Urinary bladder (tissue), 4 donors: Measurements from ENCODE around the gene GREB1. TPM values are rescaled to one million over a fixed set of nuclear protein-coding genes. Genes with fewer than 3 reads are reported as not detected.

Experiments
- DNase-seq: peaks from one replicate; pipeline ENCODE4 v3.0.0-alpha.2; 2015; ENCODE audit errors: extremely low spot score
- H3K27ac ChIP-seq: one replicate; pipeline ENCODE4 v1.5.1; 2013; ENCODE audit warnings: low read depth, mild to moderate bottlenecking, moderate library complexity
- H3K36me3 ChIP-seq: one replicate; pipeline ENCODE4 v1.6.1; 2013; ENCODE audit warnings: mild to moderate bottlenecking, moderate library complexity; ENCODE audit not compliant: insufficient read depth
- H3K4me1 ChIP-seq: one replicate; pipeline ENCODE4 v1.6.1; 2013; ENCODE audit warnings: mild to moderate bottlenecking, moderate library complexity; ENCODE audit not compliant: insufficient read depth
- H3K4me3 ChIP-seq: one replicate; pipeline ENCODE4 v1.5.1; 2013; ENCODE audit warnings: low read depth, low read length
- WGBS: extraction: QIAGEN DNeasy Blood & Tissue Kit; methylation state at CpG from one replicate; pipeline ENCODE4 v1.1.7; 2013; 5-methylcytosine and 5-hydroxymethylcytosine counted together
- polyA plus RNA-seq: library from polyadenylated mRNA; stranded (reverse); fragments of 200-250 nt; gene quantifications from one replicate; pipeline ENCODE4 v1.2.3, GENCODE V29; 2013
- total RNA-seq: library from RNA; depleted of rRNA; stranded (reverse); fragments of >200 nt; gene quantifications from one replicate; pipeline ENCODE4 v1.2.3, GENCODE V29; 2014
- donor health status: healthy with polysubstance abuse.
- donor health status: healthy.

GREB1 gene
- total and polyA plus RNA-seq, 2 donors: 0.86 to 9.1 TPM

DNA sequence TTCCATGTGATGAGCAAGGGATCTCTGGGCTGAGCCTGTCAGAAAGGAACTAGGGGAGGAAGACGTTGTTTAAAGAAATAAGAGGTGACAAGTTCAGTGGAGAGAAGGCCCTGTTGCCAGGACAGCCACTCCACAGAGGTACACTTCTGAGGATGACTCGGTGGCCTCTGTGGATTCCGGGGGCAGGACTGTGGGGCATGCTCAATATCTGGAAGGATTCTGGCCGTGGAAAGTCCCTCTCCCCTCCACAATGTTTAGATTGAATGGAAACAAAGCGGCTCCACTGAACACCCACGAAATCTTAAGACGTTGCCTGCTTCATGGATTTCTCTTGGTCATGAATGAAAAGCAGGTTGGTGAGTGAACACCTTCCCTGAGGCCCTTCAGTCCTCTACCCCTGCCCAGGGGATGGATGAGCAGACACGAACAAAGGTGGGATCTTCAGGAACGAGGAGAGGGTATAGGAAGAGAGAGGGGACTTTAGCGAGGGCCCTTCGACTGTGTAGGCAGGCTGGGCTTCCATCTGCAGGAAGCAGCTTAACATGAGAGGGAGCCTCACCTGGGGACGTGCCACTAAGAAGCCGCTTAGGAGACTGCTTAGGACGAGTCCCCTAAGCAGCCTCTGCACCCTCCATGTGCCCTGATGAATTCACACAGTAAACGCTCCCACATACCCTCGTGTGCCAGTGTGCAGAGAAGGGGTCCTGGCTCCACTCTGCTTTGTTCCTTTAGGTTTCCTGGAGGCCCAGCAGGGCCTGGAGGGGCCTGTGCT, 134.2 kb downstream of the GREB1 start:
- H3K27ac ChIP-seq: no peak overlapping the region
- H3K4me3 ChIP-seq: no peak overlapping the region
- WGBS: 78% methylated on average over 16 of the region's 16 CpGs
- H3K4me1 ChIP-seq: no peaks in the 10 kb centered on the region
- H3K36me3 ChIP-seq: no peaks in the 10 kb centered on the region
- no peak for DNase-seq

DNA sequence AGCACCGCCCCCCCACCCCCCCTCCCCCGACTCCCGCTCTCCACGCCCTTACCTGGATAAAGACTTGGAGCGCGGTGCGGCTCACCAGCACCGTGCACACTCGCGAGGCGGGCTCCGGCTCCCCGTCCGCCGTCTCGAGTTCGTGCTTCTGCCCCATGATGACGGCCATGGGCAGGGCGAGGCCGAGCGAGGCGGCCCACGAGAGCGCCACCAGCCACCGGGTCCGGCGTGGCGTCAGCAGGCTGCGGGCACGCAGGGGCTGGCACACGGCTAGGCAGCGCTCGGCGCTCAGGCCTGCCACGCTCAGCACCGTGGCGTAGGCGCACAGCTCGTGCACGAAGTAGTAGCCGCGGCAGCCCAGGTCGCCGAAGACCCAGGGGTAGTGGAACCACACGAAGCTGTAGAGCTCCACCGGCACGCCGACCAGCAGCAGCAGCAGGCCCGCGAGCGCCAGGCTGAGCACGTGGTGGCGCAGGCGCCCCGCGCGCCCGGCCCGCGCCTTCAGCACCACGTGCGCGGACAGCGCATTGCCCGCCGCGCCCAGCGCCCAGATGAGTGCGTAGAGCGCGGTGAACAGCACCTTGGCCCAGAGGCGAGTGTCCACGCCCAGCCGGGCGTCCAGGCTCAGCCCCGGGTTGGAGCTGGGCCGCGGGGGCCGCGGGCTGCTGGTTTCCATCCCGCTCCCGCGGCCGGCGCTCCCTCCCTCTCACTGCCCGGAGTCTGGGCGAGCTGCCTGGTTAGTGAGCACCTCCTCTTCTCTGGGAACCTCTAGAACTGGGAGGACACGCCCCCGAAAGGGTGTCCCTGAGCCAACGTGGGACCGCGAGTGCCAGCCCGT, 135.8 kb downstream of the GREB1 start, which contains the start of gene NTSR2:
NTSR2 (minus strand) TSS at position 742 of the 838 bp plus-strand sequence; CDS start at position 676, 66 bp downstream.
- DNase-seq: no peak
- Histone ChIP-seq H3K36me3 (no peaks in the 10 kb centered on the region), H3K4me1 (no peaks in the 10 kb centered on the region), H3K27ac (no peak within 1 kb of the TSS), H3K4me3 (no peak within 1 kb of the TSS)
- WGBS: 20% methylated on average over 93 of the region's 93 CpGs

DNA sequence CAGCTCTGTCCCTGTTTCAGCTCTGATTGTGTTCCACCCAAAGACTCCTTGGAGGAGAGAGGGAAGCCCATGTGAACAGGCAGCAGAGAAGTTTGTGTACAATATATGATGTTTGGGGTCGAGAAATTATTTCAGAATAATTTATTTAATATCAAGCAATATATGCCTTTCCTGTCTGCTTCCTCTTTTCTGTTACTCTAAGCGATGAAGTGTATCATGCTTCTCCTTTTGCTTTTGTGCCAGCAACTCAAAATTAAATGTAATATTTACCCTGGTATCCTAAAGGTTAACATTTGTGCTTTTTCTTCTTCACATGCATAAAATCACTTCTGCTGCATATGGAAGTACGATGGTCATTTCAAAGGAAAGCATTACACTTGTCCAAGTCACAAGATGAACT, 138.6 kb downstream of the GREB1 start:
- Histone ChIP-seq H3K27ac (no peak overlapping the region), H3K4me3 (no peak overlapping the region), H3K4me1 (no peaks in the 10 kb centered on the region), H3K36me3 (no peaks in the 10 kb centered on the region)
- no peak for DNase-seq
- WGBS: 73% methylated on average over 3 of the region's 3 CpGs

DNA sequence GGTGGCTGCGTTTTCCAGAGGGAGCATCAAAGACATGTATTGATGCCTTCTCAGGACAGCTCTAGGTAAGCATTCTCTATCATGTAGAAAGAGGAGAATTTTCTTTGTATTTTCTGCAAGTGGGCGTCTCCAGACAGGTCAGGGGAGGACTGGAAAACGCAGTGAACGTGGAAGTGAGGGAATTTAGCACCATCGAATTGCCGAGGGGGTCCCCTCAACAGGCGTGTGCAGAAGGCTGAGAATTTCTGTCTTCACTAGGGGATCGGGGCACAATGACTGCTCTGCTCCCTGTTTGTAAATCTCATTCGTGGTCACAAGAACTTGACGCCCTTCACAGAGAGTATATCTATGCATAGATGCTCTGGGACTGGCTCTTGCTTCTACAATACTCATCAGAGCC, 141.1 kb downstream of the GREB1 start:
- H3K4me1 ChIP-seq: no peaks in the 10 kb centered on the region
- 71% methylated on average over 10 of the region's 10 CpGs for WGBS
- H3K36me3 ChIP-seq: no peaks in the 10 kb centered on the region

DNA sequence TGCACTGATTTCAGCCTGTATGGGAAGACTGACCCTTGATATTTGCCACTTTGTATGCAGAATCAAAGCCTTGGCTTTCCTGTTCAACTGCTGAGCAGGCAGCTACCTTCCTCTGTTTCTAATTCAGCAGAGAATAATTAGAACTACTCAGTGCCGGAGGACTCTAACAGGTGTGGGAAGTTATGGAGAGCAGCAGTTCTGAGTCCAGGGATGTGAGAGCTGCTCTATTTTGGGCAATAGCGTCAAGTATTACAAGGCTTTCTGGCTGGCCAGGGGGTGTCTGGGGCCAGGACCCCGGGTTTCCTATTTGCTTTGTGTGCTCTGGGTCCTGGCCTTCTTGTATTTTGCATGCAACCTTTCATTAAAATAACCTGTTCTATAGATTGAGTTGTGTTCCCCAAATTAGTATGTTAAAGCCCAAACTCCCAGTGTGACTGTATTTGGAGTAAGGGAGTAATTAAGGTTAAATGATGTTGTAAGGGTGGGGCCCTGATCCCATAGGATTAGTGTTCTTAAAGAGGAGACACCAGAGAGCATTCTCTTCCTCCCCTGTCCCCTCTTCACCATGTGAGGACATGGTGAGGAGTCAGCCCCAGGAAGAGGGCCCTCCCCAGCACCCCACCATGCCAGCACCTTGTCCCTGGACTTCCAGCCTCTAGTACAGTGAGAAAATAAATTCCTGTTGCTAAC, 141.7 kb downstream of the GREB1 start:
- Histone ChIP-seq H3K27ac (no peak overlapping the region), H3K4me3 (no peak overlapping the region), H3K36me3 (no peaks in the 10 kb centered on the region), H3K4me1 (no peaks in the 10 kb centered on the region)
- DNase-seq: no peak
- WGBS: 86% methylated on average over 3 of the region's 3 CpGs

More for the DNA sequence above, 141.1 kb downstream of the GREB1 start:
- DNase-seq: no peak
- Histone ChIP-seq H3K4me3 (no peak overlapping the region), H3K27ac (no peak overlapping the region)

DNA sequence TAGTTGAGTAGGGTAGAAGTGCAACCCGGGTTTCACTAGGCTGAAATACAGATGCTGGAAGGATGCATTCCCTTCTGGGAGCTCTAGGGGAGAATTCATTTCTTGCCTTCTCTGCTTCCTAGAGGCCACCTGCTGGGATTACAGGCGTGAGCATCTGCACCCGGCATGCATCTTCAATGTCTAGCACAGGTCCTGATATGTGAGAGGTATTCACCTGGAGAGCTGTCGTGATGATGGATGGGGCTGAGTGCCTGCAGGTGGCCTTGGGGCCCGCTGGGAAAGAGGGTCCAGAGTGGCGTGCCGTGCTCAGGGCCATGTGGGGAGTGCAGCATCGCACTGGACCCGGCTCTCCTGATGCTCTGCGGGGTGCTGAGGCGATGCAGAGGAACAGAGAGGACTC, 142.8 kb downstream of the GREB1 start:
- H3K27ac ChIP-seq: no peak overlapping the region
- H3K4me1 ChIP-seq: no peaks in the 10 kb centered on the region
- WGBS: 60% methylated on average over 11 of the region's 11 CpGs
- no peaks in the 10 kb centered on the region for H3K36me3 ChIP-seq
- no peak for DNase-seq
- H3K4me3 ChIP-seq: no peak overlapping the region

DNA sequence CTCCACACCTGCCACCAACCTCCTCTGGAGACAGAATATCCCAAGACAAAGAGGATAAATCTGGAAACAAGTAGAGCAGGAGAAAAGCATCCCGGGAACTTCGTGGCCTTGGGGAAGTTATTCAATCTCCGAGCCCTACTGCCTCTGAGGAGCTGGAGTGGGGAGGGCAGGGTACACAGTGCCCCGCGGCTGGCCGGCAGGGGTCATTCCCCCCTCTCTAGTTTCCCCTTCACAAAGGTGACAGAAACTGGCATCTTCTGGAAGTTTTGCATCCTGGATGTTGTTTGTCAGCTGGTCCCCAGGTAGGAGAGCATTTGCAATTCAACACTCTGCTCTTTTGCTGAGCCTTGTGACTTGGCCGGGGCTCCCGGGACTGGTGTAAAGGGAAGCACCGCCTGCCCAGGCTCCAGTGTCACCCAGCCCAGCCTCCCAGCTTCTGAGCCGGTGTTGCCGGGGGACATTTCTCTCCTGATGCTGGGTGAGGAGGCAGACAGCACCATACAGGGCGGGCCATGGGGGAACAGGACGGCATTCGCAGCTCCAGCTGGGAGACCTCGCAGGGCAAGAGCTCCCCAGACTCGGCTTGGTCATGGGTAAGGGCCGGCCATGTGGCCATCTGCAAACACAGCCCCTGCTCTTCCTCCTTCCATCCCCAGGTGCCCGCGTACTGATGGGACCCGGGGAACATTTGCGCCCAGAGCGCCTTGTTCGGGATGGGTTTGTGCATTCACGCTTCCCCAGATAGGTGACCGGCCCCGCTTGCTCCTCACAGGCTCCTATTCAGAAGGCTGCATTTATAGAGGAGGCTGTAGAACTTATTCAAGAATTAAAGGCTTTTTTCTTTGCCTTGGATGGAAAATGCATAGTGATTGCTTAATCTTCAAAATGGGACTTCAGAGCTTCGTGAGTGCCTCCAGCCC, 143.6 kb downstream of the GREB1 start:
- DNase-seq: no peak
- H3K27ac ChIP-seq: no peak overlapping the region
- no peaks in the 10 kb centered on the region for H3K36me3 ChIP-seq
- WGBS: 51% methylated on average over 27 of the region's 27 CpGs
- no peaks in the 10 kb centered on the region for H3K4me1 ChIP-seq
- no peak overlapping the region for H3K4me3 ChIP-seq

DNA sequence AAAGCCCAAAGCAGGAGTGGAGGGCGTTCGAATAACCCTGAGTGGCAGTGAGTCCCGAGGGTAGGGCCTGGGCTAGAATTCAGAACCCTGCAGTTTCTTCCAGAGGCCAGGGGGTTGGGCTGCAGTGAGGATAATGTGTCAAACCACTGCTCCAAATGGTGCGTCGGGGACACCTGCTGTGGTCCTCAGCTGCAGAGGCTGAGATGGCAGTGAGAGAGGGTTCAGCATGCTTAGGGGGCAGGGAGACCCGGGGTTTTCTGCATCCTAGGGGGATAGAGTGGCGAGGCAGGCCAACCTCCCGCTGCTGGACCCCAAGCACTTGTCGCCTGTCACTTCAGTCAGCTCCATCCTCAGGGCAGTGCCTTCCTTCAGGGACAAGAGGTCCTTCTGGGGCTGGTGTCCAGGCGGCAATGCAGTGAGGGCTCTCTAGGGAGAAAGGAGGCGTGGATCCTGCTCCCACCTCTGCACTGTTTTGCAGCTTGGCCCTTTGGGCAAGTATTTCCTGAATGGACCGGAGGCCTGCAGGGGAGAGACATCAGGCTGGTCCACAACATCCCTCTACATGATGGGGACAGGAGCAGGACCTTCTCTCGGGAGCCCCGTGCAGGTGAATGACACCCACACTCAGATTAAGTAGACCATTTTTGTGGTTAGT, 144.6 kb downstream of the GREB1 start:
- no peak for DNase-seq
- H3K36me3 ChIP-seq: no peaks in the 10 kb centered on the region
- 89% methylated on average over 14 of the region's 14 CpGs for WGBS
- H3K4me3 ChIP-seq: no peak overlapping the region
- H3K4me1 ChIP-seq: no peaks in the 10 kb centered on the region
- no peak overlapping the region for H3K27ac ChIP-seq

DNA sequence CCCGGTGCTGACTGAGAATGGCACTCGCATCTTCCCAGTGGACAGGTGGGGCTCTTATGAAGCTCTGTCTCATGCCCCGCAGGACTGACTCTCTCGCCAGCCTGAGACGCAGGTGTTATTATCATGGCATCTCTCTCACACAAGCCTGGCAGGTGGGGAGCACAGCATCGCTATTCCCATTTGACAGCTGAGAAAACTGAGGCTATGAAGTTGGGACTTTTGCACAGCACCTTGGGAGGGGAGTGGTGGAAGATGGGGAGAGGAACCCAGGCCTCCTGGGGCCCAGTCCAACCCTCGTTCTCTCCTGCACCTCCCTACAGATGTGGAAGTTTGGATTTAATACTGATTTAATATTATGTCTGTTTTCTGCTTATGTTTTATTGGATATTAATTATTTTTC, 145.2 kb downstream of the GREB1 start:
- WGBS: 81% methylated on average over 7 of the region's 7 CpGs
- no peak for DNase-seq

DNA sequence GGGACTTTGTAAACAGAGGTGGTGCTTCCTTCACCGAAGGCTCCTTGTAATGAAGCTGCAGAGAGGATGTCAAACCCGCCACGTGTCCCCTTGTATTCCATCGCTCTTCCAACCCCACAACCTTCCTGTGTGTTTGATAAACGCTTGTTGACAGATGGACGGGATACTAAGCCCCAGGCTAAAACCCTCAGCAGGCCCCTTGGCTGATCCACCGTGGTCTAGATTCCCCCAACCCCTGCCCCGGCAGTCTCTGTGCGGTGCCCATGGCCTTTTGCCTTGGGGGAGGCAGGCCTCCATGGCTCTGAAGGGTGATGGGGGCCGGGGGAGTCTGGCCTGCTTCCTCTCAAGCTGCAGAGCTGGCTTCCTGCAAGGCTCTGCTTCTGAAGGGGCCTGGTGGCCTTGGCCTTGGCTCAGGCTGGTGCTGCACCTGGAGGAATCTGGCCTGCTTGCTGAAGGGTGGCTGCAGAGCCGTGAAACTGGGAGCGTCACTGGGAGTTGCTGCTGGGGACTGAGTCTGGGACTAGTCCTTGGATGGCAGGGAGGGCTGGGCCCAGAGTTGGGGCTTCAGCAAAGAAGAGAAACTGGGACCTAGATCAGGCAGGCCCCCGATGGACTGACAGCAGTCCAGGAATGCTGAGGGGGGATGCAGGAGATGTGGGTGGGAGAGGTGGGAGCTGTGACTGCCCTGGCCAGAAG, 145.8 kb downstream of the GREB1 start:
- 79% methylated on average over 13 of the region's 13 CpGs for WGBS
- DNase-seq: no peak
- H3K4me1 ChIP-seq: no peaks in the 10 kb centered on the region
- H3K36me3 ChIP-seq: no peaks in the 10 kb centered on the region
- H3K27ac ChIP-seq: no peak overlapping the region
- no peak overlapping the region for H3K4me3 ChIP-seq

More for the DNA sequence above, 145.2 kb downstream of the GREB1 start:
- no peak overlapping the region for H3K4me3 ChIP-seq
- H3K4me1 ChIP-seq: no peaks in the 10 kb centered on the region
- H3K27ac ChIP-seq: no peak overlapping the region
- no peaks in the 10 kb centered on the region for H3K36me3 ChIP-seq

DNA sequence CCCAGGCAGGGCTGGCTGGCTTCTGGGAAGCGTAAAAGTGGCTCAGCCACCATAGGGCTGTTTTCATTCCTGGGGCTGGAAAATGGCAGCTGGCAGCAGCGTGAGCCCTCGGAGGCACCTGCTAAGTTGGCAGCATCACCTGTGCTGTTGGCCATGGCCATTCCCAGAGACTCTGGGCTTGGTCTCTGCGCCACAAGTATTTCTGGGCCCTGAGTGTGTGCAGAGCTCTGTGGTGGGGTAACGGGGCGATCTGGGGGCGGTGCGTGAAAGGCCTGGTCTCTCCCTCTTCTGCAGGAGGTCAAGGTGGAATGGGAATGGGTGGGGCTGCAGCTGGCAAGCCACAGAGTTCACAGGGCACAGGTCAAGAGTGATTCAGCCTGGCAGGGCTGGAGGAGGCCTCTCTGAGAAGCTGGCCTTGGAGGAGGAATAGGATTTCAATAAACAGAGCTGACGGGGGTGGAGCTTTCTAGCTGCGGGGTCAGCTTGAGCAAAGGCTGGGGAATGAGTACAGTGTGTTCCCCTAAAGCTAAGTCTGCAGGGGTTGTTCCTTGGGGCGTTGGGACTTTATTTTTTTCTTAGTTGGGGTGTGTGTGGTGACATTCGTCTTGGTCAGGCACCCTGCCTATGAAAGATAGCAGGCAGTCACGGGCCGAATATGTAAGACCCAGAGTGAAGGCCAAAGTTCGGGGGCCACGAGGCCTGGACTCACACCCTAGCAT, 146.5 kb downstream of the GREB1 start:
- 77% methylated on average over 16 of the region's 16 CpGs for WGBS
- H3K27ac ChIP-seq: no peak overlapping the region
- H3K36me3 ChIP-seq: no peaks in the 10 kb centered on the region
- H3K4me1 ChIP-seq: no peaks in the 10 kb centered on the region
- no peak for DNase-seq
- no peak overlapping the region for H3K4me3 ChIP-seq
